Astrocyte (in vitro differentiated cells and primary cell): Measurements from ENCODE around the gene DNAJC9. TPM values are rescaled to one million over a fixed set of nuclear protein-coding genes. Genes with fewer than 3 reads are reported as not detected.

ENCODE experiments used
- DNase-seq: peaks from one replicate; pipeline ENCODE4 v3.0.0-alpha.2; 2010; ENCODE audit warnings: low read depth
- FAIRE-seq: peaks from 2 replicates; lab custom pipeline; 2011; peaks lifted over from hg19 to GRCh38; lab: Jason Lieb, UNC
- H2AFZ ChIP-seq: 2 replicates; pipeline ENCODE4 v1.6.0; 2012; ENCODE audit warnings: low read depth, low read length, inconsistent platforms
- H3K27ac ChIP-seq: 2 replicates; pipeline ENCODE4 v1.5.1; 2011; ENCODE audit warnings: low read depth, low read length, inconsistent platforms
- H3K27me3 ChIP-seq: 2 replicates; pipeline ENCODE4 v1.6.0; 2011; ENCODE audit warnings: low read length, inconsistent platforms; ENCODE audit not compliant: insufficient read depth
- H3K36me3 ChIP-seq: 2 replicates; pipeline ENCODE4 v1.5.1; 2011; ENCODE audit warnings: low read length, inconsistent platforms; ENCODE audit not compliant: insufficient read depth
- H3K4me1 ChIP-seq: 2 replicates; pipeline ENCODE4 v1.5.1; 2011; ENCODE audit warnings: low read length, inconsistent platforms; ENCODE audit not compliant: insufficient read depth
- H3K4me2 ChIP-seq: 2 replicates; pipeline ENCODE4 v1.6.0; 2012; ENCODE audit warnings: low read length, inconsistent platforms
- H3K4me3 ChIP-seq: 2 replicates; pipeline ENCODE4 v1.5.1; 2011; ENCODE audit warnings: low read depth, mild to moderate bottlenecking, low read length, inconsistent platforms; ENCODE audit not compliant: insufficient read depth
- H3K79me2 ChIP-seq: 2 replicates; pipeline ENCODE4 v1.6.0; 2012; ENCODE audit warnings: mild to moderate bottlenecking, low read length, inconsistent platforms; ENCODE audit not compliant: insufficient read depth
- H3K9ac ChIP-seq: 2 replicates; pipeline ENCODE4 v1.6.0; 2012; ENCODE audit warnings: mild to moderate bottlenecking, low read length, inconsistent platforms
- H3K9me3 ChIP-seq: 2 replicates; pipeline ENCODE4 v1.5.1; 2012; ENCODE audit warnings: low read depth, mild to moderate bottlenecking, low read length, inconsistent platforms; ENCODE audit not compliant: insufficient read depth
- H4K20me1 ChIP-seq: 2 replicates; pipeline ENCODE4 v1.6.0; 2012; ENCODE audit warnings: low read length, inconsistent platforms; ENCODE audit not compliant: insufficient read depth
- H3K27ac Mint-ChIP-seq: one replicate; pipeline ENCODE4 v1.8.0; 2021; ENCODE audit warnings: mild to moderate bottlenecking, mixed read lengths; ENCODE audit not compliant: unreplicated experiment
- H3K27me3 Mint-ChIP-seq: one replicate; pipeline ENCODE4 v1.8.0; 2021; ENCODE audit warnings: low read depth, mixed read lengths; ENCODE audit not compliant: unreplicated experiment
- H3K36me3 Mint-ChIP-seq: one replicate; pipeline ENCODE4 v1.8.0; 2021; ENCODE audit warnings: low read depth, mixed read lengths; ENCODE audit not compliant: unreplicated experiment
- H3K4me1 Mint-ChIP-seq: one replicate; pipeline ENCODE4 v1.8.0; 2021; ENCODE audit warnings: low read depth, mixed read lengths; ENCODE audit not compliant: unreplicated experiment
- H3K4me3 Mint-ChIP-seq: one replicate; pipeline ENCODE4 v1.8.0; 2021; ENCODE audit warnings: mild to moderate bottlenecking, moderate library complexity, mixed read lengths; ENCODE audit not compliant: unreplicated experiment
- H3K9me3 Mint-ChIP-seq: one replicate; pipeline ENCODE4 v1.8.0; 2021; ENCODE audit warnings: mild to moderate bottlenecking, mixed read lengths; ENCODE audit not compliant: unreplicated experiment
- EZH2 ChIP-seq: IDR thresholded peaks from 2 replicates; pipeline ENCODE4 v1.6.1; 2012; ENCODE audit warnings: mild to moderate bottlenecking, low read length, inconsistent platforms; ENCODE audit not compliant: insufficient read depth
- total RNA-seq: library from RNA; stranded (reverse); gene quantifications from 2 replicates; pipeline ENCODE4 v1.2.1, GENCODE V29; 2021
- TF ChIP-seq, protein P1 (sequence below): IDR thresholded peaks from 2 replicates; pipeline ENCODE4 v1.5.1; 2011; ENCODE audit warnings: low read depth, mild to moderate bottlenecking, inconsistent platforms, low read length, moderate library complexity; ENCODE audit not compliant: insufficient read depth

The DNAJC9 gene
- total RNA-seq, 1 donor from 2014 or later, result 23.3 TPM

DNA sequence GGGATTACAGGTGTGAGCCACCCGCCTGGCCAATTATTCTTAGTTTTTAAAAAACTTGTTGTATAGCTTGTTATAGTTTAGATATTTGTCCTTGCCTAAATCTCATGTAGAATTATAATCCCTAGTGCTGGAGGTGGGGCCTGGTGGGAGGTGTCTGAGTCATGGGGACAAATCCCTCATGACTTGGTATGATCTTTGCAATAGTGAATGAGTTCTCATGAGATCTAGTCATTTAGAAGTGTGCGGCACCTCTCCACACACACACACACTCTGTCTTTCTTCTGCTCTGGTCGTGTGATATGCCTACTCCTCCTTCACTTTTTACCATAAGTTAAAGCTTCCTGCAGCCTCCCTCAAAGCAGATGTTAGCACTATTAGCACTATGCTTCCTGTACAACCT, 42.0 kb downstream of the DNAJC9 start:
- H3K27me3 Mint-ChIP-seq, result no peaks in the 10 kb centered on the region
- Histone ChIP-seq H3K4me3 (no peak overlapping the region), H2AFZ (no peak overlapping the region), H3K4me1 (no peaks in the 10 kb centered on the region), H3K27me3 (no peaks in the 10 kb centered on the region), H3K36me3 (no peaks in the 10 kb centered on the region), H3K27ac (no peak overlapping the region), H3K9me3 (peaks cover 2% of the 10 kb centered on the region), H4K20me1 (no peaks in the 10 kb centered on the region), H3K9ac (no peak overlapping the region), H3K4me2 (no peak overlapping the region), H3K79me2 (no peaks in the 10 kb centered on the region)
- peaks cover 19% of the 10 kb centered on the region for H3K36me3 Mint-ChIP-seq
- FAIRE-seq (no peak), DNase-seq (no peak)
- H3K27ac Mint-ChIP-seq, result no peak overlapping the region
- H3K4me3 Mint-ChIP-seq, result no peak overlapping the region
- no peak for TF ChIP-seq EZH2
- TF ChIP-seq, protein P1, sequence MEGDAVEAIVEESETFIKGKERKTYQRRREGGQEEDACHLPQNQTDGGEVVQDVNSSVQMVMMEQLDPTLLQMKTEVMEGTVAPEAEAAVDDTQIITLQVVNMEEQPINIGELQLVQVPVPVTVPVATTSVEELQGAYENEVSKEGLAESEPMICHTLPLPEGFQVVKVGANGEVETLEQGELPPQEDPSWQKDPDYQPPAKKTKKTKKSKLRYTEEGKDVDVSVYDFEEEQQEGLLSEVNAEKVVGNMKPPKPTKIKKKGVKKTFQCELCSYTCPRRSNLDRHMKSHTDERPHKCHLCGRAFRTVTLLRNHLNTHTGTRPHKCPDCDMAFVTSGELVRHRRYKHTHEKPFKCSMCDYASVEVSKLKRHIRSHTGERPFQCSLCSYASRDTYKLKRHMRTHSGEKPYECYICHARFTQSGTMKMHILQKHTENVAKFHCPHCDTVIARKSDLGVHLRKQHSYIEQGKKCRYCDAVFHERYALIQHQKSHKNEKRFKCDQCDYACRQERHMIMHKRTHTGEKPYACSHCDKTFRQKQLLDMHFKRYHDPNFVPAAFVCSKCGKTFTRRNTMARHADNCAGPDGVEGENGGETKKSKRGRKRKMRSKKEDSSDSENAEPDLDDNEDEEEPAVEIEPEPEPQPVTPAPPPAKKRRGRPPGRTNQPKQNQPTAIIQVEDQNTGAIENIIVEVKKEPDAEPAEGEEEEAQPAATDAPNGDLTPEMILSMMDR, result no peak
- H3K4me1 Mint-ChIP-seq, result no peaks in the 10 kb centered on the region
- H3K9me3 Mint-ChIP-seq, result peaks cover 10% of the 10 kb centered on the region

Other genes with a start within 250 kb of the DNAJC9 start
- gene P4HA1, start 150.4 kb downstream of the DNAJC9 start, total RNA-seq, result 244 and 341 TPM in 2 replicates
- gene NUDT13, start 136.8 kb downstream of the DNAJC9 start, total RNA-seq, result 2.2 and 2.4 TPM in 2 replicates
- 33.7 and 35.6 TPM in 2 replicates for gene ECD, start 79.2 kb downstream of the DNAJC9 start, total RNA-seq
- gene FAM149B1, start 79.1 kb downstream of the DNAJC9 start, total RNA-seq, result 14.0 and 14.9 TPM in 2 replicates
- gene MRPS16, start 5.4 kb upstream of the DNAJC9 start, total RNA-seq, result 57.5 and 67.0 TPM in 2 replicates
- gene CFAP70, start 111.6 kb upstream of the DNAJC9 start, total RNA-seq, result 1.2 and 1.3 TPM in 2 replicates
- gene ANXA7, start 166.8 kb upstream of the DNAJC9 start, total RNA-seq, result 74.7 and 79.6 TPM in 2 replicates
- gene MSS51, start 186.3 kb upstream of the DNAJC9 start, total RNA-seq, result 0.87 and 1.1 TPM in 2 replicates
- 29.2 and 30.8 TPM in 2 replicates for gene PPP3CB, start 248.8 kb upstream of the DNAJC9 start, total RNA-seq